SW480 (cell line): ENCODE data around the gene DAGLA.
A peak's percentile ranks its signal among the peaks of the same experiment; 100 is the strongest.

Experiments
- DNase-seq: peaks from one replicate; pipeline ENCODE4 v3.0.0-alpha.2; 2016; ENCODE audit warnings: low spot score

Gene DAGLA

DNA sequence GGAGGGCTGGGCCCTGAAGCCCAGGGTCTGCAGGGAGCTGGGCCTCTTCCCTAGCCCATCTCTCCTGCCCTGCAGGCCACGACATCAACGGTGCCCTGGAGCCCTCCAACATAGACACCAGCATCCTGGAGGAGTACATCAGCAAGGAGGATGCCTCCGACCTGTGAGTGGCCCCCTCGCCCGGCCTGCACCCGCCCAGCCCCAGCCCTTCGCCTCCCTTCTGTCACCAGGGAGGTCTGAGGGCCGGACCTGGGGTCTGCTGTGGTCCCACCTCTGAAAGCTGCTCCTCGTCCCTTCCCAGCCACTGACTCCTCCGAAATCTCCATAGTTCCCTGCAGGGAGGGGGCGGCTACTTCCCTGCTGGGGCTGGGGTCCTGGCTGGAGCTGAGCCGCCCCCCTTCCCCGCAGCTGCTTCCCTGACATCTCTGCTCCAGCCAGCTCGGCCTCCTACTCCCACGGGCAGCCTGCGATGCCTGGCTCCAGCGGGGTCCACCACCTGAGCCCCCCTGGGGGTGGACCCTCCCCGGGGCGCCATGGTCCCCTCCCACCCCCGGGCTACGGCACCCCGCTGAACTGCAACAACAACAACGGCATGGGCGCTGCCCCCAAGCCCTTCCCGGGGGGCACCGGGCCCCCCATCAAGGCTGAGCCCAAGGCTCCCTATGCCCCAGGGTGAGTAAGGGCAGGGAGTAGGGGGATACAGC is 85.5 kb downstream of the DAGLA start:
- no peak for DNase-seq

DNA sequence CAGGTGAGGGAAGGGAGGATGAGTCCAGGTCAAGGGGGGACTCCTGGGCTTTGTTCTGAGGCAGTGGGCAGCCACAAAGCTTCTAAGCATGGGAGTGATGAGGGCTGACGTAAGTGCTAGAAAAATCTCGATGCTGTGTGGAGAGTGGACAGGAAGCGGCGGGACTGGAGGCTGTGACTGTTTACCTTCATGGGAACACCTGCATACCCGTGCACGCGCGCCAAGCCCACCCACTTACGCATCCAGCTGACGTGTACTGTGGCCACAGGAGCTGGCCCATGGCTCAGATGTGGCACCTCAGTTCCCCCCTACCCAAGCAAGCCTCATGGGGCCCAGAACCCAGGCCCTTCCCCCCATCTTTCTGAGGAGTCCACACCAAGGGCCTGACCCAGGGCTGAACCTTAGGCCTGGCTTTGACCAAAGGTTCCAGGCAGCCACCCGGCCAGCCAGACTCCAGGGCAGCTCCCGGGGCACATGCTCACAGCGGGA is 86.2 kb downstream of the DAGLA start:
- peak; percentile 95 for DNase-seq

DNA sequence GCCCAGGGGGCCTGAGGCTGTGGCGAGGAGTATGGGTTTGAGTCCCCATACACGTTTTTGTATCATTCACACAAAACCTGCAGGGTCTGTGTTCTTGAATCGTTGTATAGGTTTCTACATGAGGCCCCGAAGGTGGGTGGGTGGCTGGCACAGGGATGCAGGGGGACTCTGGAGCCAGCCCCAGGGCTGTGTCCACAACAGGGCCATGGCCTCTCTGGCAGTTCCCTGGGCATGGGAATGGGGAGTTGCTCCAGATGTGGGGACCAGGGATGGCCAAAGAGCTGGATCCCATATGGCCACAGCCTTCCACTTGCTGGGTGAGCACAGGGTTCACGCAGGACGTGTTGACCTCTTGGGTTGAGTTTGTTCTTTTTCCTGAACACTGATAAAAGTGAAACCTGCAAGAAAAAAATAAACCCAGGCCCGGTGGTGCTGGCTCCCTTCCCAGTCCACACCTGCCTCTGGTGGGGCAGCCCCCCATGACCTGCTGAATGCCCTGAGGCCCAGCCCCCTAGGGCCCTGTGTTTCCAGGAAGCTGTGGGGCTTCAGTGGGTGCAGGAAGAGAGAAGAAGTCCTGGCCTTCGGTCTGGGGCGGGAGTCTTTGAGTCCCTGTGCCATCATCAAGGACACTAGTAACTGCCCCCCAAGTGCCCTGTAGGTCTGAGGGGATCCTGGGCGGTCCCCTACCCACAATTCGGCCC is 88.3 kb downstream of the DAGLA start:
- no peak for DNase-seq

DNA sequence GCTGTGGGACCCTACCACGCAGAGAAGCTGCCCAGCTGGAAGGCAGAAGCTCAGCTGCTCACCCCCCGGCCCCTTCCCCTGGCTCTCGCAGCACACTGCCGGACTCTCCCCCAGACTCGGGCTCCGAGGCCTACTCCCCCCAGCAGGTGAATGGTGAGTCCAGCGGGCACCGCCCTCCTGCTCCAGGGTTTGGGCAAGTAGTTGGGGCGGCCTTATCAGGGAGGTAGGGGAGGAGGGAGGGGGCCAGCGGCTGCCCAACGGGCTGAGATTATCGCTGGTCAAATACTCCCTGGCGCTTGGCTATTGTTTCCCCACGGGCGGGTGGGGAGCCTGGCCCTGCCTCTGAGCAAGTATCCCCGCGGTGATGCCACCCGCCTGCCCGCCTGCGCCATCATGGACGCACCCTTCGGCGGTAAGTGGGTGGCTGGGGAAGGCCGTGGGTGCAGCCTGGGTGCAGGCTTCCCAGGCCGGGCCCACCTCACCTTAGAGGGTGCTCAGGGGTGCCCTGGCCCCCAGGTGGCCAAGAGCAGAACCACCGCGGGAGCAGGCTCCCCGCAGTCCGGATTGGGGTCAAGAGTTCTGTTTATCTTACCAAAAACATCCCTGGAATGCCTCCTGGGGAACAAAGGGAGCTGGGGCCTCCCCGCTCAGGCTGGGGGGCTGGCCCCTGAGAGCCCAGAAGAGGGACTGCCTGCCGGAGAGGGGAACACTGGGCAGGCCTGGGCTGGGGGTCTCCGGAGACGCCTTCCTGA is 89.2 kb downstream of the DAGLA start:
- no peak for DNase-seq

DNA sequence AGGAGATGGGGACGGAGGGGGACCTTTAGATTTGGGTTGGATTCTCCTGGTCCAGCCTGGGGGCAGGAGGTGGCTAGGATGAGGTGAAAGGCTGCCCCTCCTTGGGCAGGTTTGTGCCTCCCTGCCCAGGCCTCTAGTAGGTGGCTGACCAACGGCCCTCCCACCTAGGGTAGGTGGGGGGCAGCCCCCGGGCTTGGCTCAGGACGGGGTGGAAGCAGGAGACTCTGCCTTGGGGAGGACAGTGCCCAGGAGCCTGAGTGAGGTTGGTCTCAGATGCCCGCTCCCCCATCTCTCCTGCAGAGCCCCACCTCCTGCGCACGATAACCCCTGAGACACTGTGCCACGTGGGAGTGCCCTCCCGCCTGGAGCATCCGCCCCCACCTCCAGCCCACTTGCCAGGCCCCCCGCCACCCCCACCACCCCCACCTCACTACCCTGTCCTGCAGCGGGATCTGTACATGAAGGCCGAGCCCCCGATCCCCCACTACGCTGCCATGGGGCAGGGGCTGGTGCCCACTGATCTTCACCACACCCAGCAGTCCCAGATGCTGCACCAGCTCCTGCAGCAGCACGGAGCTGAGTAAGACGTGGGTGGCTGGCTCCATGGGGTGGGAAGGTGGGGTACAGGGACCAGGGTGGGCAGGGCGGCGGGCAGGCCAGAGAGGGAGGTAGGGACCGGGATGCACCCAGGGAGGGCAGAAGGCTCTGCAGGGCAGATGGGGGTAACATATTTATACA is 89.9 kb downstream of the DAGLA start:
- no peak for DNase-seq

DNA sequence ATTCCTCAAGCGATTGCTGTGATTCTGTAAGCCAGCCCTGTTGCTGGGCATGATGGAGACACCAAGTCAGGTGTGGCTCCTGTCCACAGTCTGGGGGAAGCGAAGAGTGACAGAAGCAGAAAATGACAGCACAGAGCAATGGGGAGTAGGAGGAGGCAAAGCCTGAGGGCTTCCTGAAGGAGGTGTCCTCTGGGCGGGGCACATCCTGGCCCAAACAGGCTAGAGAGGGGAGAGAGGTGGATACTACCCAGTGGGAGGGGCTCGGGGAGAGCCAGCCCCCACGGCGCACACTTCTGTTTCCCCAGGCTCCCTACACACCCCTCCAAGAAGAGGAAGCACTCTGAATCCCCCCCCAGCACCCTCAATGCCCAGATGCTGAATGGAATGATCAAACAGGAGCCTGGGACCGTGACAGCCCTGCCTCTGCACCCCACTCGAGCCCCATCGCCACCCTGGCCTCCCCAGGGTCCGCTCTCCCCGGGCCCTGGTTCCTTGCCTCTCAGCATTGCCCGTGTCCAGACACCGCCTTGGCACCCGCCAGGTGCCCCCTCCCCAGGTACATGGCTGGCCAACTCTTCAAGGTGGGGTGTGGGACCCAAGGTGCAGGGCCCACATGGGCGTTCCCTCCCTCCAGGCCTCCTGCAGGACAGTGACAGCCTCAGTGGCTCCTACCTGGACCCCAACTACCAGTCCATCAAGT is 91.2 kb downstream of the DAGLA start:
- no peak for DNase-seq

DNA sequence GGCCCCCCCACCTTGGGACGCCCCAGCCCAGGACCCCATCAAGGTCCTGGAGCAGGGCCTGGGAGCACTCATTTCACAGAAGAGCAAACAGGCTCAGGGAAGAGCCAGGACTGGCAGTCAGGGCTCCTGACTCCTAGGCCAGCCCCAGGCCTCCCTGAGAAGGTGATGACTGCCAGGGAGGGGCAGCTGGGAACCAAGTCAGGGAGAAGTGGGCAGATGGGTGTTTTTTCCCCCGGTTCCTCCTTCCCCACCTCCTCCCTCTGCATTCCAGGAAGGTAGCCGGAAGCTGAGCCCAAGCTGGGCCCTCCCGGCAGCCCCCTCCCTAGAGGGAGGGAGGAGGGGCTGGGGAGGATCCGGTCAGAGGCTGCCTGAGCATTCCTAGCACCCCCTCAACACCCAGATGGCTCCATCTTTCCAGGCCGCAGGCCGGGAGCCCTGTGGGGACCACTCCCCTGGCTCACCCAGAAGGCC is 91.8 kb downstream of the DAGLA start:
- DNase-seq, result no peak

DNA sequence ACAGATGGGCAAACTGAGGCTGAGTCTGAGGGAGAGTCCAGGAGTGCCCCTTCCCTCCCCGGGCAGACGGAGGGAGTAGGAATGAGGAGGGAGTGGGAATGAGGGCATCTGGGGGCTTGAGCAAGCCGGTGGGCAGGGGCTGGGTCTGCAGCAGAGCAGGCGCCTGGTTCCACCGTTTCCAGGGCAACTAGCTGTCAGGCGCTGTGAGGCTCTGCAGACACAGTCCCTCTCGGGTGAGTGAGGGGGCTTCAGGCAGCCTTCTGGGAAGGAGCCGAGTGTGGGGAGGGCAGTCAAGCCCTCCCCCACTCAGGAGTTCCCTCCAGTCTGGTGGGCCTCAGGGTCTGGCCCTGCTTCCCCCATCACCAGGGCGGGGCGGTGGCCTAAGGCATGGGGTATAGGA is 93.2 kb downstream of the DAGLA start:
- no peak for DNase-seq

DNA sequence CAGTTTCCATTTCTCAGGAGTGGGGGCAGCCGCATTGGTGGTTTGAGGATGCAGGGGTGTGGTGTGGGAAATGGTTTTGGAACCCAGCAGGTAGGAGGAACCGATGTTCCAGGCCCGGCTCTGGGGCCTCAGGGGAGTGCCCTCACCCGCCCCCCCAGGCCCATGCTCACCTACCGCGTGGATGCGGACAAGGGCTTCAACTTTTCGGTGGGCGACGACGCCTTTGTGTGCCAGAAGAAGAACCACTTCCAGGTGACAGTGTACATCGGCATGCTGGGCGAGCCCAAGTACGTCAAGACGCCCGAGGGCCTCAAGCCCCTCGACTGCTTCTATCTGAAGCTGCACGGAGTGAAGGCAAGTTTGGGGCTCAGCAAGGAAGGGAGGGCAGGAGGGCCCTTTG is 93.6 kb downstream of the DAGLA start:
- no peak for DNase-seq

DNA sequence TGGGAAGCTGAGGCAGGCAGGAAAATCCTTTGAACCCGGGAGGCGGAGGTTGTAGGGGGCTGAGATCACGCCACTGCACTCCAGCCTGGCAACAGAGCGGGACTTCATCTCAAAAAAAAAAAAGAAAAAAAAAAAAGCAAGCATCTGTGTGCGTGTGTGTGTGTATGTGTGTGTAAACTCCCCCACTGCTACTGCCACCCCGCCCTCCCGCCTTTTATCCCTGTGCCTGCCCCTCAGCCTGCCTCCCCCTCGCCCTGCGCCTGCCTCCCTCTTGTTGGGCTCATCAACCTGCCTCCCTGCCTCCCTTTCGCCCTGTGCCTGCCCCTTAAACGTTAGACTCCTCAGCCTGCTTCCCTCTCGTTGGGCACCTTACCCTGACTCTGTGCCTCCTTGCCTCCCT is 94.2 kb downstream of the DAGLA start:
- DNase-seq, result no peak

DNA sequence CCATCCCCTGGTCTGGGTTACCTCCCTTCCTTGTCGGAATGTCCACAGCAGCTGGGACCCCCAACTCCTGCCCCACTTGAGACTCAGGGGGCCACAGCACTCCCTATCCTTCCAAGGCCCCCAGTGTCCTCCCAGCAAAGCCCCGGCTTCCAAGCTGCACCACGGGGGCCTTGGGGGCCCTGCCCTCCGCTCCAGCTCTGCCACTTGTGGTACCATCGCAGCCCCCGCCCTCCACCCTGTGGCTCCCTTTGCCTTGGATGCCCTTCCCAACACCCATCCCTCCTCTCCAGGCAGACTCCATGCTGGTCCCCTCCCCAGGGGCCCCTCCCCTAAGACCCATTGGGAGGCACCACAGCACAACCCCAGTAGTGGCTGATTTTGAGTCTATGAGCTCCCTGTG is 94.9 kb downstream of the DAGLA start:
- no peak for DNase-seq

DNA sequence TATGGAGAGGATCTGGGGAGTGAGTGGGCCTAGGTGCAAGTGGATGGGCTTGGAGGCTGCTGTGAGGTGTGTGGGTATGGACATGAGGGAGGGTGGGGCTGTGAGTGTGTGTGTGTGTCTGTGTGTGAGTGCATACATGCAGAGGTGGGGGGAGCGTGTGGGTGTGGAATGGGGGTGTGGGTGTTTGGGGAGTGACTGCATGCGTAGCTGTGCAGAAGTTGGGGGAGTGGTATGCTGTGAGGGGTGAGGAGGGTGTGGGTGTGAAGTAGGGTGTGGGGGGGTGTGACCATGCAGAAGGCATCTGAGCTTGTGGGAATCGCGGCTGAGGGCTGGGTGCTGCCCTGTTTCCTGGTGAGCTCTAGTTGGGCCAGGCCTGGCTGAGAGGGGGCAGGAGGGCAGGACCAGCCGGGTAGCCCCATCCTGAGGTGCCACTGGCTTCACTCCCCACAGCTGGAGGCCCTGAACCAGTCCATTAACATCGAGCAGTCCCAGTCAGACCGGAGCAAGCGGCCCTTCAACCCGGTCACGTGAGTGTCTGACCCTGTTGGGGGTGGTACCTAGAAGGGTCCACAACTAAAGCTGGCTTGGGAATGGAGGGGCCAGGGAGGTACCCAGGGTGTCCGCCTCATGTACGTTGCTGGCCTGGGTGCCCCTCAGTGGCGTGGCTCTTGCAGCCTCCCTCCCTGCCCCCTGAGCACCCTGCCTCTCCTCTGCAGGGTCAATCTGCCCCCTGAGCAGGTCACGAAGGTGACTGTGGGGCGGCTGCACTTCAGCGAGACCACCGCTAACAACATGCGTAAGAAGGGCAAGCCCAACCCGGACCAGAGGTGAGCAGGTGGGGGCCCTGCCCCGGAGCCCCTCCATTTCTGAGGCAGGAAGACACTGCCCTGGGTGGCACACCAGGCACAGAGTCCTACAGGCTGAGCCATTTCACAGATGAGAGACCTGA is 95.7 kb downstream of the DAGLA start:
- peak; percentile 46 for DNase-seq

DNA sequence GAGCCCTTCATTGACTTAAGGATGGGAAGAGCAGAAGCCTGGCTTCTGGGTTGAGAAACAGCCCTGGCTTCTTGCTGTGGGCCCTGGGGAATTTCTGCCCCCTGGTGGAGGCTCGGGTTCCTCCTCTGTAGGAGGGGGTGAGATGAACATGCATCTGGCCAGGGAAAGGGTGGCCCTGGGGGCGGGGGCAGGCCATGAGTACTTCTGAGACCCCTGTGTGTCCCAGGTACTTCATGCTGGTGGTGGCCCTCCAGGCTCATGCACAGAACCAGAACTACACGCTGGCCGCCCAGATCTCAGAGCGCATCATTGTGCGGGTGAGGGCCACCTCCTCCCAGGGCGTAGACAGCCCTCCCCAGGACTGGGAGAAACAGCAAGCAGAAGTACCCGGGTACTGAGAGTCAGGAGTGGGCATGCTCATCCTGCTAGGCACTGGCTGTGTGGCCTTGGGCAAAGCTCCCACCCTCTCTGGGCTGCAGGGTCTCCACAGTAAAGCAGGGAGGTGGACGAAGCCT is 96.4 kb downstream of the DAGLA start:
- peak; percentile 49 for DNase-seq

DNA sequence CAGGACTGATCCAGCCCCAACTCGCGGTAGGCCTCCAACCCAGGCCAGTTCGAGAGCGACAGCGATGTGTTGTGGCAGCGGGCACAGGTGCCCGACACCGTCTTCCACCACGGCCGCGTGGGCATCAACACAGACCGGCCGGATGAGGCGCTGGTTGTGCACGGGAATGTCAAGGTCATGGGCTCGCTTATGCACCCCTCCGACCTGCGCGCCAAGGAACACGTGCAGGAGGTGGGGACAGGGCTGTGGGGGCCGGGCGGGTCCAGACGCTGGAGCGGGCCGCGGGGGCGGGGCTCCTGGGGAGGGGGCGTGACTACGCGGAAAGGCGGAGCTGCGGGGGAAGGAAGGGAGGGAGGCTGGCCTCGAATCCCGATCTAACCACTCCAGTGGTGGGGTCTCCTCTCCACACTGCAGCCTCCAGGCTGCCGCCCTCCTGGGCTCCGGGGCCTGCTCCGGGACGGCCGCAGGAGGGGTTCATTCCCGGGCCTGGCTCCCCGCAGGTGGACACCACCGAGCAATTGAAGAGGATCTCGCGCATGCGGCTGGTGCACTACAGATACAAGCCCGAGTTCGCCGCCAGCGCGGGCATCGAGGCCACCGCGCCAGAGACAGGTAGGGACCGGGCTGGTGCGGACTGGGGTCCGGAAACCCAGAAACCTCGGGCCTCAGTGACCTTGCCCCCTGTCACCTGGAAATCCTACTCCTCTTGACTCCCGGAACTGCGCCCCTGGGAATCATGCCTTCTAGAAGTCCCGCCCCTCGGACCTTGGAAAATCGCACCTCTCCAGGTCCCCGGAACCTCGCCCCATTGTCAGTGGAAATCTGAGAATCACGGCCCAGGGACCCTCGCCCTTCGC is 97.3 kb downstream of the DAGLA start:
- no peak for DNase-seq

DNA sequence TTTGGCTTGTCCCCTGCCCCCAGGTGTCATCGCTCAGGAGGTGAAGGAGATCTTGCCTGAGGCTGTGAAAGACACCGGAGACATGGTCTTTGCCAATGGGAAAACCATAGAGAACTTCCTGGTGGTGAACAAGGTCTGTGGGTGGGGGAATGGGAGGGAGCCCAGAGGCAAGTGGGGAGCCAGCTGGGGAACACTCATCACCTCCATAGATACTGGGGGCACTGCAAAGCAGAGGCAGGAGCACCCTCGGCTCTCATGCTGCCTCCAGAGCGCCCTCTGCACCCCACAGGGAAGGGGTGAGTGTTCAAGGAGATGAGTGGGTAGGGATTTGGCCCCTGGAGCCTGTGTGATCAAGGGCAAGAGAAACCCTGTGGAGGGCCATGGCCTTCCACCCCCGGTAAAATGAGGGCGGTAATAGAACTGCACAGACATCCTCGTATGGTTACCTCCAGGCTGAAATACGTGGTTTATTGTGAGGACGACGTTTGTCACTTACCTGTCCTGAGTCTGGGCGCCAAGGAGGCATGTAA is 98.2 kb downstream of the DAGLA start:
- no peak for DNase-seq

DNA sequence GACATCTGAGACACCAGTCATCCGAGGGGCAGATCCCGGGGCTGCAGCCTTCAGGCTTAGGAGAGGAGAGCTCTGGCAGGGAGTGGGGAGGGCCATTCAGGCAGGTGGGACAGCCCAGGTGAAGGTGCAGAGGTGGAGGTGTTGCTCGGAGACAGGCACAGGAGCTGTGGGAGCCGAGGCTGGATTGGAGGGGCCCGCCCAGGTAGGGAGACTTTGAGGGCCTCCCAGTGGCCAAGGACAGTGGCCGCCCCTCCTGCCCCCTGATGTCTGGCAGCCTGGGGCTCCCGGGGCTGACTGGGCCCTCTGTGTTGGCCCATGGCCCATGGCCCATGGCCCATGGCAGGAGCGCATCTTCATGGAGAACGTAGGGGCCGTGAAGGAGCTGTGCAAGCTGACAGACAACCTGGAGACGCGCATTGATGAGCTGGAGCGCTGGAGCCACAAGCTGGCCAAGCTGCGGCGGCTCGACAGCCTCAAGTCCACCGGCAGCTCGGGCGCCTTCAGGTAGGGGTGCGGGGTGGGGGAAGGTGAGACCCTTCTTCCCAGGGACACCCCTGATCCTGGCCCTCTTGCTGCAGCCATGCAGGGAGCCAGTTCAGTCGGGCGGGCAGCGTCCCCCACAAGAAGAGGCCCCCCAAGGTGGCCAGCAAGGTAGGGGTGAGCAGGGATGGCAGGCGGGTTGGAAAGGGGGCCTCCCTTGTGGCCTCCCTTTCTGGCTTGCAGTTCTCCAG is 98.9 kb downstream of the DAGLA start:
- DNase-seq, result no peak

DNA sequence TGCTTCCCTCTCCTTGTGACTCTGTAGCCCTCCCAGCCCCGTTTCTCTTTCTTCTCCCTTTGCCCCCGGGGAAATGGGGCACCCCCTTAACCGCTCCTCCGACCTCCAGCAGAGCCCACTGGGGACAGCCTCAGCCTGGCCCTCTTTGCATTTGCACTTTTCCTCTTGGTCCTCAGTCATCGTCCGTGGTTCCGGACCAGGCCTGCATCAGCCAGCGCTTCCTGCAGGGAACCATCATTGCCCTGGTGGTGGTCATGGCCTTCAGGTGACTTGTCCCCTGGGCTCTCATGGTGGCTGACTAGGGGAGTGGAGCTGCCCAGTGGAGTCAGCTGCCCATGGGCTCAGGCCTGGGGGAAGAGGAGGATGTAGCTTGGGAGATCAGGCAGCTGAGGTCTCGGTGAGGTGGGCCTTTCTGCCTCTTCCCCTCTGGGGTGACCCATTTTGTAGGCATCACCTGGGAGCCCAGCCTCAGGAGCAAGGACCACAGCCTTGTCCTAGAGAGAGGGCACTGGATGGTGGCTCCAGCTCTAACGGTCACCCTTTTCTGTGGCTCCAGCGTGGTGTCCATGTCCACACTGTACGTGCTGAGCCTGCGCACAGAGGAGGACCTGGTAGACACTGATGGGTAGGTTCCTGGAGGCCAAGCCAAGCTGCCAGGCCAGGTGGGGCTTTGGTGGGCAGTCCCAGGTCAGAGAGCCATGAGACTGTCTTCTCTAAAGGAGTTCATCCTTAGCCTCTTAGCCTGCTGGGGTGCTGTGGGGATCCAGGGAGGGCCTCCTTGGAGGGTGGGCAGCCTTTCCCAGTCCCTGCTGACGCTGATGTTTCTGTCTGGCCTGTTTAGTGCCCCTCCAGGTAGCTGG is 99.7 kb downstream of the DAGLA start:
- DNase-seq, result no peak
